Islet precursor cell (in vitro differentiated cells): ENCODE results near the gene EML6.

ENCODE experiments used
- DNase-seq: peaks from one replicate; pipeline ENCODE4 v3.0.0-alpha.2; 2018

EML6 gene

DNA sequence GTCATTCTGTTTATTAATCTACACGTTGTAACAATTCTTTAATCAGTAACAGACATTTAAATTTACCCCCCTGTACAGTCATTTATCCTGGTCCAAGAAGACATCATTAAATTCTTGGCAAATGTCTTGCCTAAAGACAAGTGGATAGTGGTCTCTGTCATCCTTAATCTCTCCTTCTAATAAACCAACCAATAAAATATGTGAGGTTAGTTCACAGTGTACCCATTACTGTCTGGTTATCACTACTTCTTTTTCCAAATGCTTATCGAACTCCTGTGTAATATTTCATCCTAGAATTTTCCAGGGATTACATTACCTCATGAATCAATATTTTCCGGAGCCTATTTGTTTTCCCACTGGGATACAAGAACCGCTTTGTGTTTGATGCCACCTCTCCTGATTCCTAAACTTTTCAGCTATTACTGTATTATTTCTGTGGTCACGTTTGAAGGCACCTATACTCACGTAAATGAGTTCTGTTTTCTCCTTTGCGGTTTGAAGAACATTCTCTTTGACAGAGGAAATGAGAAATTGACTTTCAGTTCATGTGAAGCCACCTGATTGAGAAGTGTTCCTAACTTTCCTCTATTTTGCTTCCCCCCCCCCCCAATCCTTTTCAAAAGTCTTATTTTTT lies 195.3 kb downstream of the EML6 start:
- no peak for DNase-seq

- DNase-seq = no peak
Measured at GRCh38 chr2:54920660-54921059, 197.2 kb downstream of the EML6 start.

- no peak for DNase-seq
Measured at GRCh38 chr2:54924121-54924520, 200.7 kb downstream of the EML6 start.

- DNase-seq = no peak
Measured at GRCh38 chr2:54925022-54925421, 201.6 kb downstream of the EML6 start.

DNA sequence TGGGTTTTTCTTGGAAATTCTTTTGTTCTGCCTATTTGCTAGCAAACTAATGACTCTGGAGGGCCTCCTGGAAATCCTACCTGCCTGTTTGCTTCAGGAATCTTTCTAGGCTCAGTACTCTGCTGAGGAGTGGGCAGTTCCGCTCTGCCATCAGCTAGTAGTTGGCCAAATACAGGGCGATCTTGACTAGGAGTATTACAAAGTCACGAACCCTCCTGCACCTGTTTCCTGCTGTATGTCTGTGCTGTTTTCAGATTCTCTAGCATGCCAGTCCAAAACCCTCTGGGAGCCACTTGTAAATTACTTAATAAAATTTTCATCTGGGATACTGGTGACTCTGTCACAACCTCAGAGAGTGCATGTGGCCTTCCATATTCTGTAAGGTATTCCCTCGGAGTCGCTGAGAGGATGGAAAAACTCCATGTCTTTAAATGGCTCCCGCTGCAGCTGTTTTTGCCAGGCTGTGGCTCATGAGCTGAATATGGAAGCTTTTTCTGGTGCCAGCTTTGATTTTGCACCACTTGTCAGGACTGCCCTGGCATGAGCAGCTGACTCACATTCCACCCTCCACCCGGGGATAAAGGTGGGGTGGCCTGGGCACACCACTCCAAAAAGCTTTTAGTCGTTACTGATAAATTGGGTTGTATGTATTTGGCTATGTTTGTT lies 203.8 kb downstream of the EML6 start:
- no peak for DNase-seq

- DNase-seq = no peak
Measured at GRCh38 chr2:54927751-54928615, 204.5 kb downstream of the EML6 start.

GRCh38 chr2:54928719-54929118 lies 205.3 kb downstream of the EML6 start:
- DNase-seq = no peak

- DNase-seq = no peak
Measured at GRCh38 chr2:54931473-54931872, 208.0 kb downstream of the EML6 start.

GRCh38 chr2:54935389-54935788 lies 211.9 kb downstream of the EML6 start:
- no peak for DNase-seq

GRCh38 chr2:54936766-54937165 lies 213.3 kb downstream of the EML6 start:
- no peak for DNase-seq

DNA sequence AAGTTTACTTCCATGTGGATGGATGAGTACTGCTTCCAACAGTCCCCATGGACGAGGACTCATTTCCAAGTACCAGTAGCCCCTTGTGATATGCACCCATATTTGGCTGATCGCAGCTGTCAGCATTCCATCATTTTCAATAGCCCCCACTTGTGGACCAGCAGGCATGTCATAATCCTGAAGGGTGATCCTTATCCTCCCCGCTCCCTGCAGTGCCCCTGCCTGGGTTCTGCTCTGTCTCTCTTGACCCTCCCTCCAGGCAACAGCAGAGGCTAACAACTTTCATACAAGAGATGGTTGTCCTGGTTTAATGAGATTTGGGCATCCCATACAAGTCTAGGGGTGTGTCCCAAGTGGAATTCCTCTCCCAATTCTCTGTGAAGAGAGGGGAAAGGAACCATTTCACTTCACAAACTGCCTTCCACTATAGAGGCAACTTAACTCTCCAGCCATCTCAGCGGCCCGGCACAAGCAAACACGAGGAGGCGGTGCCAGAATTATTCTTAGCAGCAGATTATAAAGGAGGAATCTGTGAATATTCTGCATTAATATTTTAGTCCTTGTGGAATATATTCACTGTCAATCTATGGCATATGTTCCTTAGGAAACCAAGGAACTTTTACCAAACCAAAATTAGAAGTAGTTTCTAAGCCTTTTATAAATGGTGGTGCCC lies 216.1 kb downstream of the EML6 start:
- DNase-seq = no peak

GRCh38 chr2:54940723-54941122 lies 217.3 kb downstream of the EML6 start:
- no peak for DNase-seq

DNA sequence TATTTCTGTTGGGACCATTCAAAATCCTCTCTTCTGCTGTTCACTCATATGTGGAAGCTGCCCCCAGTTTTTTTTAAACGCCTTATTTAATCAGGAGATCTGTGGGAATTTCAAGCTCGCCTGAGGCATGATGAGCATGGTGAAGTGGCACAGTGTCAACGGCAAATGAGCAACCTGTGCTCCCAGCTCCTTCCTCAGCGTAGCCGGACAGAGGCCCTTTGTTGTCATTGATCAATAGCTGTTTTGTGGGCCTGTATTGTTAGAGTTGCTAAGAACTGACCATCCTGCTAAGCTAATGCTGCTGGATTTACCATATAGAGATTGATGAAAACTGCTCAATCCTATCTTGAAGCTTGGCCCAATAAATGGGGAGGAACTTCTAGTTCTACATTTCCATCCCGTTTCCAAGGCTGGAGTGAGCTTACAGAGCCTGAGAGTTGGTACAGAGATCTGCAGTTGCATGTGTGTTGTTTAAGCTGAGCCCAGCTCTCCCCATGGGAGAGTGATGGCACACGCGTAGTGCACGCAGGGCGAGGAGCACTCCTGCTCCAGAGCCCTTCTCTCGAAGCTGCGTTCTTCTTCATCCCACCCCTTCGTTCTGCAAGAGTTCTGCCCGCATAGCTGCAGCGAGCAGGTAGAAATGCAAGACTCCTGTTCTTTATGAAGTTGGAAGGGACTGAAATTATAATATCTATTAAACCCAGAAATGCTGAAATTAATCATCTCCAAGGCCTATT lies 218.0 kb downstream of the EML6 start:
- no peak for DNase-seq

DNA sequence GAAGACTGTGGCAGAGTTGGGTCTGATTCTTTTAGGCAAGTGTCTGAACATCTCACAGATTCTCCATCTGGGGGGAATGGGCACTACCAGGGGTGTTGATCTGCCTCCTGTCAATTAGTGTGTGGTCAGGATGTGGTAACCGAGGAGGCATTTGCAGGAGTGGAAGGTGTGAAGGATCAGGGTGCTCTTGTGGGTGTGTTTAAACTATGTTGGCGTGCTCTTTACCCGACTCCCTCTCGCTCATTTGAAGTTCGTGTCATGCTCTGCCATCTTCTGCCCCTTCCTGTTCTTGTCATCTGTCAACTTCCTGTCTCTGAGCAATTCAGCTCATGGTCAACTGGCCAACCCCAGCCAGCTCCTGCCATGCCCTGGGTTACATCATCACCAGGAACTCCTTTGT lies 218.9 kb downstream of the EML6 start:
- DNase-seq = no peak

DNA sequence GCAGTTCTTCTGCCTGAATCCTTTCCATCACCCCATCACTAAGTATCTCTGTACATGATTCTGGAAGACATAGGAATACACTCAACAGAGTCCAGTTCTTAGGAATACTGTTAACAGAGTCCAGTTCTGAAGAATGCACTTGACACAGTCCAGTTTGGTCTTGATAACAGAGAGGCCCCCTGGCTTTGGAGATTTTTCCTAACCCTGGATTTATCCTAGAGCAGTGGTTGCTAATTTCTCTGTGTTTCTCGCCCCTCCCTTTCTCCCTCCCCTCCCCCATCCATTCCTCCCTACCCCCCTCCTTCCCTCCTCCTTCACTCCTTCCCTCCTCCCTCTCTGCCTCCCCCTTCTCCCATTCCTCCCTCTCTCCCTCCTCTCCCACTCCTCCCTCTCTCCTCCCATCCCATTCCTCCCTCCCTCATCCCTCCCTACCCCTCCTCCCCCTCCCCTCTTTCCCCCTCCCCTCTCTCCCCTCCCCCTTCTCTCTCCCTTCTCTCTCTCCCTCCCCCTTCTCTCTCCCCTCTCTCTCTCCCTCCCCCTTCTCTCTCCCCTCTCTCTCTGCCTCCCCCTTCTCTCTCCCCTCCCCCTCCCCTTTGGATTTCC lies 221.4 kb downstream of the EML6 start:
- DNase-seq = no peak

GRCh38 chr2:54945391-54946219 lies 222.1 kb downstream of the EML6 start:
- no peak for DNase-seq

DNA sequence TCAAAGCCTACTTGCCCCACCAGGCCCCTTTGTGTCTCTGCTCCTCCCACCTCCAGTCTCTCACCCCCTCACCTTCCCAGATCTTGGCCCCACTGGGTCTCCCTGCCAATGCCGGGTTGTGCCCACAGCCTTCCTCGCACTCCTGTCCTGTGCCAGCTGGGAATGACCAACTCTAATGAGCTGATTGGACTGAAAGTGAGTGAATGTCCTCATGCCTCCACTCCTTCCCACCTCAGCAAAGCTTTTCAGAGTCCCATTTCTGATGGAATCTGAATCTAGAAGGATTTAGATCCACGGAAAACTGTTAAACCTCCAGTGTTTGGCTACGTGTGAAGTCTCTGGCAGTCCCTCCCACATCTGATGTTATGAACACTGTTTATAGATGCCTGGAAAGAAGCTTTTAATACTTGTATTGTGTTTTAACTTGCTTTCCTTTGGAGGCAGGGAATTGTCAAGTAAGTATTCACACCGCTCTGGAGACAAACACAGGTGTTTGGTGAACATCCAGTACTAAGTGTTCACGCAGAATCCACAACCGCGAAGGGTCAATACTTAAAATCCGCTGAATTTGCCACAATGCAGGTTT lies 222.9 kb downstream of the EML6 start:
- DNase-seq = no peak

- no peak for DNase-seq
Measured at GRCh38 chr2:54947136-54947535, 223.7 kb downstream of the EML6 start.

DNA sequence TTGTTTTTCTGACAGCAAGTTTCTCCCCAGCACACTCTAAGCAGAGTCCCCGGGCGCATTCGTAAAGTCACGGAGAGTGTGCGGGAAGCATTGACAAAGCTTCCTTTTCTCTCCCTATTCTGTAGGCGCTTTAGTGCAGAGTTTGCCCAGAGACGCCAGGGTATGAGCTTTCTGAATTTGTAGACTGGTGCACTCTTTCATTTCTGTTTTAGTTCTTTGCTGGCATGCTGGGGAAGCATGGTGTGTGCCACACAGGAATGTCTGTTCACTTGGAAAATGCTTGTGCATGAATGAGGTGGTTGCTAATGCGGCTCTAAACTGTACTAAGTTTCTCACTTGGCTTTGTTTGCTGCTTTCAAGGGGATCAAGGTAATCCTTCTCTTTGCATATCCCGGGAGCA lies 224.2 kb downstream of the EML6 start:
- no peak for DNase-seq

DNA sequence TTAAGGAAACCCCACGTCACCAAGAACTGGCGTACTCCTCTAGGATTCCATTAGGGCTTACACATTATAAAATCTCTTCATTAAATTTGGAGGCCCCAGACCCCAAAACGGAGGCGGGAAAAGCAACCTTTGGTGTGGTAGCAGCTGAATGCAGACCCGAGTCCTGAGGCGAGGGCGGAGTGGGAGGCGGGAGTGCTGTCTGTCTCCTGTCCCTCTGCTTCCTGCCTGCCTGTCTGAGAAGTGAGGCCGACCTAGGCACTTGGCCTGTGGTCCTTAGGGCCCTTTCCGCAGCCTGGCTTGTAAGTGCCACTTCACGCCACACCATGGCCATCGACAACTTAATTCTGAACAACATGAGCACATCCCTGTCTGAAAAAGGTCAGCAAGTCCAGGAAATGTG lies 224.7 kb downstream of the EML6 start:
- no peak for DNase-seq

DNA sequence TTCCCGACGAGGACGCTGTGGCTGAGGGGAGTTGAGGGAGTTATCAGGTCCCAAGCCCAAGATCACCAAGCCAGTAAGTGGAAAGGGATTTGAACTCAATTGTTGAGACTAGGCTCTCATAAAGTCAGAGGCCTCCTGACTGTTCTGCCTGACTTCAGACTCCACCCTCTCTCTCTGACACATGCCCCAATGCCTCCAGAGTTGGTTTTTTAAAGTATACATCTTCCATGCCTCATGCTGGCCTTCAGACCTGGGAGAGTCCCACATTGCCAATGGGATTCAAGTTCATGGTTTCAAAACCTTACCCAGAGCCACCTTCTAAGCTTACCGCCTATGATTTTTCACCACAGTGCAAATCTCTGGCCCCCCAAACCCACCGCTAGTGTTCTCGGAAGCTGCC lies 226.0 kb downstream of the EML6 start:
- DNase-seq = no peak
